Trophoblast cell (in vitro differentiated cells and primary cell): ENCODE data around the gene SMIM22.
A peak's percentile ranks its signal among the peaks of the same experiment; 100 is the strongest.

Experiments used
- DNase-seq, 2 donors: peaks; one replicate each; pipeline ENCODE4 v3.0.0-alpha.2; 2016
- H2AFZ ChIP-seq: 2 replicates; pipeline ENCODE4 v1.6.1; 2013; ENCODE audit warnings: low read length, moderate library complexity, mild to moderate bottlenecking; ENCODE audit not compliant: insufficient read depth, poor library complexity
- H2AK5ac ChIP-seq: 2 replicates; pipeline ENCODE4 v1.6.1; 2013; ENCODE audit warnings: mild to moderate bottlenecking, low read length
- H2BK120ac ChIP-seq: 2 replicates; pipeline ENCODE4 v1.6.1; 2013; ENCODE audit warnings: low read length, mild to moderate bottlenecking, moderate library complexity; ENCODE audit not compliant: insufficient read depth, poor library complexity
- H2BK12ac ChIP-seq: 2 replicates; pipeline ENCODE4 v1.6.1; 2013; ENCODE audit warnings: mild to moderate bottlenecking, low read length, moderate library complexity
- H2BK5ac ChIP-seq: 2 replicates; pipeline ENCODE4 v1.6.1; 2013; ENCODE audit warnings: low read length, low read depth, moderate library complexity, mild to moderate bottlenecking; ENCODE audit not compliant: poor library complexity
- H3K14ac ChIP-seq: 2 replicates; pipeline ENCODE4 v1.6.1; 2013; ENCODE audit warnings: mild to moderate bottlenecking, low read length
- H3K18ac ChIP-seq: 2 replicates; pipeline ENCODE4 v1.6.1; 2013; ENCODE audit warnings: mild to moderate bottlenecking, low read length
- H3K23ac ChIP-seq: 2 replicates; pipeline ENCODE4 v1.6.1; 2013; ENCODE audit warnings: low read length
- H3K27ac ChIP-seq: 2 replicates; pipeline ENCODE4 v1.5.1; 2013; ENCODE audit warnings: low read depth, mild to moderate bottlenecking, inconsistent platforms, low read length, moderate library complexity
- H3K27me3 ChIP-seq: 2 replicates; pipeline ENCODE4 v1.6.1; 2013; ENCODE audit warnings: inconsistent platforms, mild to moderate bottlenecking, low read length, moderate library complexity; ENCODE audit not compliant: insufficient read depth
- H3K36me3 ChIP-seq, 2 experiments: 1 replicate in 1 of 2; 2 replicates in 1 of 2; pipeline ENCODE4 v1.6.1; 2013; ENCODE audit warnings: low read length in 2 of 2, mild to moderate bottlenecking in 2 of 2, moderate library complexity in 1 of 2; ENCODE audit not compliant: insufficient read depth in 2 of 2, control insufficient read depth in 1 of 2
- H3K4ac ChIP-seq: 2 replicates; pipeline ENCODE4 v1.6.1; 2013; ENCODE audit warnings: low read depth, mild to moderate bottlenecking, low read length, moderate library complexity
- H3K4me1 ChIP-seq, 2 experiments: 1 replicate in 1 of 2; 2 replicates in 1 of 2; pipeline ENCODE4 v1.6.1; 2013; ENCODE audit warnings: low read length in 2 of 2, mild to moderate bottlenecking in 2 of 2, moderate library complexity in 1 of 2; ENCODE audit not compliant: insufficient read depth in 2 of 2, control insufficient read depth in 1 of 2
- H3K4me2 ChIP-seq: 2 replicates; pipeline ENCODE4 v1.6.1; 2013; ENCODE audit warnings: inconsistent platforms, mild to moderate bottlenecking, low read length, moderate library complexity
- H3K4me3 ChIP-seq: 2 replicates; pipeline ENCODE4 v1.5.1; 2013; ENCODE audit warnings: mild to moderate bottlenecking, low read depth, low read length, inconsistent platforms
- H3K79me1 ChIP-seq: one replicate; pipeline ENCODE4 v1.6.1; 2013; ENCODE audit warnings: low read length
- H3K79me2 ChIP-seq: 2 replicates; pipeline ENCODE4 v1.6.1; 2013; ENCODE audit warnings: low read length, mild to moderate bottlenecking; ENCODE audit not compliant: control insufficient read depth, insufficient read depth, poor library complexity
- H3K9ac ChIP-seq: 2 replicates; pipeline ENCODE4 v1.6.1; 2013; ENCODE audit warnings: mild to moderate bottlenecking, low read length
- H3K9me3 ChIP-seq: 2 replicates; pipeline ENCODE4 v1.6.1; 2013; ENCODE audit warnings: low read depth, mild to moderate bottlenecking, control low read depth, inconsistent platforms, low read length; ENCODE audit not compliant: insufficient read depth
- H4K12ac ChIP-seq: 2 replicates; pipeline ENCODE4 v1.6.1; 2013; ENCODE audit warnings: low read depth, mild to moderate bottlenecking, low read length, moderate library complexity
- H4K8ac ChIP-seq: 2 replicates; pipeline ENCODE4 v1.6.1; 2013; ENCODE audit warnings: low read depth, mild to moderate bottlenecking, low read length, moderate library complexity
- H4K91ac ChIP-seq: one replicate; pipeline ENCODE4 v1.6.1; 2013; ENCODE audit warnings: low read depth, mild to moderate bottlenecking, low read length, moderate library complexity
- WGBS: extraction: QIAGEN DNeasy Blood & Tissue Kit; methylation state at CpG from one replicate; pipeline ENCODE4 v1.1.7; 2013; ENCODE audit warnings: missing lambda C conversion rate; ENCODE audit not compliant: insufficient read length, insufficient coverage; ENCODE audit errors: extremely low coverage; 5-methylcytosine and 5-hydroxymethylcytosine counted together

The SMIM22 gene

GRCh38 chr16:4801962-4802658 lies 6.9 kb downstream of the SMIM22 start, which contains the start of gene ROGDI:
ROGDI (minus strand) TSS chr16:4802633; CDS start chr16:4802571, 62 bp downstream.
- Histone ChIP-seq H3K4me3 (peak within 1 kb of the TSS; percentile 98), H4K91ac (peak within 1 kb of the TSS; percentile 87), H2BK12ac (no peak within 1 kb of the TSS), H3K14ac (peak within 1 kb of the TSS; percentile 86), H3K79me1 (peaks cover 6% of the 10 kb centered on the region), H3K4ac (peak within 1 kb of the TSS; percentile 69), H3K36me3 (peaks cover 38 to 41% of the 10 kb centered on the region in 2 experiments), H4K12ac (peak within 1 kb of the TSS; percentile 95), H3K23ac (no peak within 1 kb of the TSS), H3K27ac (peak within 1 kb of the TSS; percentile 95), H3K4me1 (peaks cover 8 to 11% of the 10 kb centered on the region in 2 experiments), H2BK120ac (peak within 1 kb of the TSS; percentile 81), H2AK5ac (peak within 1 kb of the TSS; percentile 2), H3K9ac (peak within 1 kb of the TSS; percentile 87), H3K4me2 (peak within 1 kb of the TSS; percentile 91), H2BK5ac (peak within 1 kb of the TSS; percentile 93), H3K27me3 (no peaks in the 10 kb centered on the region), H4K8ac (peak within 1 kb of the TSS; percentile 93), H3K79me2 (peaks cover 2% of the 10 kb centered on the region), H3K9me3 (peaks cover 3% of the 10 kb centered on the region), H2AFZ (peak within 1 kb of the TSS; percentile 95), H3K18ac (peak within 1 kb of the TSS; percentile 87)
- peak; percentile 96 for DNase-seq
- no CpG with 5 or more reads among the region's 70 CpGs for WGBS

GRCh38 chr16:4802659-4803287 lies 7.6 kb downstream of the SMIM22 start:
- peaks cover 8 to 11% of the 10 kb centered on the region in 2 experiments for H3K4me1 ChIP-seq
- H3K4me2 ChIP-seq: peak overlapping the region; percentile 91
- peak overlapping the region; percentile 87 for H4K91ac ChIP-seq
- H3K18ac ChIP-seq: peak overlapping the region; percentile 87
- H2BK120ac ChIP-seq: peak overlapping the region; percentile 81
- H2AFZ ChIP-seq: peak overlapping the region; percentile 95
- WGBS: no CpG with 5 or more reads among the region's 59 CpGs
- no peak overlapping the region for H2AK5ac ChIP-seq
- H2BK5ac ChIP-seq: peak overlapping the region; percentile 93
- H3K14ac ChIP-seq: peak overlapping the region; percentile 86
- H3K79me2 ChIP-seq: peaks cover 2% of the 10 kb centered on the region
- no peaks in the 10 kb centered on the region for H3K27me3 ChIP-seq
- H3K9ac ChIP-seq: peak overlapping the region; percentile 87
- peaks cover 3% of the 10 kb centered on the region for H3K9me3 ChIP-seq
- H4K8ac ChIP-seq: peak overlapping the region; percentile 93
- H3K27ac ChIP-seq: peak overlapping the region; percentile 95
- DNase-seq: peak; percentile 84 to 90
- H3K79me1 ChIP-seq: peaks cover 6% of the 10 kb centered on the region
- H3K4ac ChIP-seq: peak overlapping the region; percentile 69
- H3K23ac ChIP-seq: no peak overlapping the region
- peak overlapping the region; percentile 98 for H3K4me3 ChIP-seq
- H3K36me3 ChIP-seq: peaks cover 35 to 43% of the 10 kb centered on the region in 2 experiments
- H2BK12ac ChIP-seq: no peak overlapping the region
- H4K12ac ChIP-seq: peak overlapping the region; percentile 95

- H3K18ac ChIP-seq: no peak overlapping the region
- peaks cover 2% of the 10 kb centered on the region for H3K79me2 ChIP-seq
- WGBS: no CpG with 5 or more reads among the region's 8 CpGs
- H3K4me1 ChIP-seq: peaks cover 8 to 11% of the 10 kb centered on the region in 2 experiments
- no peak overlapping the region for H2BK12ac ChIP-seq
- H3K27me3 ChIP-seq: no peaks in the 10 kb centered on the region
- no peak overlapping the region for H3K23ac ChIP-seq
- no peak overlapping the region for H2AFZ ChIP-seq
- H4K91ac ChIP-seq: no peak overlapping the region
- H2AK5ac ChIP-seq: no peak overlapping the region
- no peak overlapping the region for H2BK120ac ChIP-seq
- no peak overlapping the region for H2BK5ac ChIP-seq
- peaks cover 39 to 46% of the 10 kb centered on the region in 2 experiments for H3K36me3 ChIP-seq
- no peak overlapping the region for H3K4me2 ChIP-seq
- no peak overlapping the region for H4K12ac ChIP-seq
- H3K14ac ChIP-seq: no peak overlapping the region
- H3K27ac ChIP-seq: no peak overlapping the region
- H3K79me1 ChIP-seq: peaks cover 6% of the 10 kb centered on the region
- peak in 1 of 2 donors; percentile 27 for DNase-seq
- H3K9me3 ChIP-seq: peaks cover 3% of the 10 kb centered on the region
- no peak overlapping the region for H4K8ac ChIP-seq
- no peak overlapping the region for H3K4ac ChIP-seq
- H3K4me3 ChIP-seq: no peak overlapping the region
- H3K9ac ChIP-seq: no peak overlapping the region
Observed at GRCh38 chr16:4803401-4803844, 8.3 kb downstream of the SMIM22 start.

GRCh38 chr16:4803898-4804762 lies 9.0 kb downstream of the SMIM22 start:
- Histone ChIP-seq H3K4ac (no peak overlapping the region), H3K79me2 (peaks cover 2% of the 10 kb centered on the region), H3K79me1 (peaks cover 6% of the 10 kb centered on the region), H3K27ac (no peak overlapping the region), H3K23ac (no peak overlapping the region), H3K36me3 (peaks cover 40 to 42% of the 10 kb centered on the region in 2 experiments), H2AK5ac (no peak overlapping the region), H3K9me3 (peaks cover 3% of the 10 kb centered on the region), H2BK120ac (no peak overlapping the region), H2AFZ (no peak overlapping the region), H3K9ac (no peak overlapping the region), H2BK12ac (no peak overlapping the region), H2BK5ac (no peak overlapping the region), H3K4me1 (peaks cover 8 to 11% of the 10 kb centered on the region in 2 experiments), H3K18ac (no peak overlapping the region), H4K8ac (peak overlapping the region; percentile 35), H3K4me3 (no peak overlapping the region), H3K27me3 (no peaks in the 10 kb centered on the region), H4K91ac (no peak overlapping the region), H4K12ac (peak overlapping the region; percentile 59), H3K4me2 (no peak overlapping the region), H3K14ac (no peak overlapping the region)
- no CpG with 5 or more reads among the region's 26 CpGs for WGBS
- DNase-seq: no peak
